Muscle of arm (tissue), 12 donors: Measurements from ENCODE around the gene PPM1M. TPM values are rescaled to one million over a fixed set of nuclear protein-coding genes. Genes with fewer than 3 reads are reported as not detected.
A peak's percentile ranks its signal among the peaks of the same experiment; 100 is the strongest.

Experiments used
- DNase-seq: peaks from one replicate; pipeline ENCODE4 v3.0.0-alpha.2; 2013
- polyA plus RNA-seq, 12 donors: library from polyadenylated mRNA; unstranded; fragments of 120-200 nt; gene quantifications; one replicate each; pipeline ENCODE4 v1.2.1, GENCODE V29; 2013; ENCODE audit not compliant: insufficient read length in 12 of 12

PPM1M gene
- polyA plus RNA-seq, 12 donors: 11.7 to 20.1 (median 14.4) TPM; not detected in 2

GRCh38 chr3:52229656-52230055 is 15.9 kb upstream of the PPM1M start:
- no peak for DNase-seq

- DNase-seq: no peak
These were observed 15.1 kb upstream of the PPM1M start for GRCh38 chr3:52230461-52230860.

- DNase-seq: no peak
These were observed 14.6 kb upstream of the PPM1M start for GRCh38 chr3:52230889-52231499.

GRCh38 chr3:52231502-52232278 is 13.9 kb upstream of the PPM1M start:
- no peak for DNase-seq

- DNase-seq: no peak
These were observed 13.1 kb upstream of the PPM1M start for GRCh38 chr3:52232279-52233107.

GRCh38 chr3:52233108-52233591 is 12.4 kb upstream of the PPM1M start:
- no peak for DNase-seq

DNA sequence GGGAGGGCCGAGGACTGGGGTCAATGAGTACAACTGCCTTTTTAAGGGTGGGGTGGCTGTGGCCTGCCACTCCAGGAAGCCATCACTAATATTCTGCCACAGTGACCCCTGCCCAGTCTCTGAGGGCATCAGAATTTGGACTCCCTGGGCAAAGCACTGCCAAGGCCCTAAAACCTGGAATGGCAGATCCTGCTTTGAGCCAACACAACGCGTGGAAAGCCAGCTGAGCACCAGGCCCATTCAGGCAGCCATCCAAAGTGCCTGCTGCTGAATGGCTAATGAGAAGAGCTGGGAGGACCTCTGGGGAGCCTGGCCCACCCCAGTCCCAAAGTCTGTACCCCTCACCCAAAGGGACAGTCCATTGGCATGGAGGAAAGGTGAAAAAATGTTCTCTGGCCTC is 11.6 kb upstream of the PPM1M start:
- no peak for DNase-seq

GRCh38 chr3:52234516-52235447 is 10.8 kb upstream of the PPM1M start:
- DNase-seq: no peak

GRCh38 chr3:52236424-52236886 is 9.1 kb upstream of the PPM1M start:
- DNase-seq: no peak

DNA sequence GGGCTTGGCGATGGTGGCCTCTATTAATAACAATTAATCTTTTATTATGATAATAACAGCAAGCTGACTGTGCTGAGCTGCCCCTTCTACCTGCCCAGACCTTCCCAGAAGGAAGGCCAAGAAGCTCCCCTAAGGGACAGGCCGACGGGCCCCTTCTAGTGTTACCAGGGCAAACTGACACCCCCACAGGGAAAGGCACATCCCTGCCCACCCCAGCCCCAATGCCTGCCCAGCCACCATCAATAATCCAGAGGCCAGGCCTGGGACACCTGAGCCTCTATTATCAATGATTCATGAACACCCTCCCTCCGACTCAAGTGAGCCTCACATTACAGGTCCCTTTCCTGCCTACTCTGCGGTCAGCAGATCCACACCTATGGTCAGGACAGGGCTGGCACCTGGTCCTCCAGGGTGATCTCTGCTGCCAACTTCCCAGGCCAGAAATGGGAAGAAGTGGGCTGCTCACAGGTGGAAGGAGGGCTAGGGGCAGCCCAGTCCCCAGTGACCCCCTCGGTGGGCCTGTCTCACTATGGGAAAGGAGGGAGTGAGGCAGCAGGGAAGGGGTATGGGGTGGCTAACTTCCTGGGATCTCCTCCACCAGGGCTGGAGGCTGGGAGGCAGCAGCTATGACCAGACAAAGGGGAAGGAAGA is 8.4 kb upstream of the PPM1M start:
- no peak for DNase-seq

DNA sequence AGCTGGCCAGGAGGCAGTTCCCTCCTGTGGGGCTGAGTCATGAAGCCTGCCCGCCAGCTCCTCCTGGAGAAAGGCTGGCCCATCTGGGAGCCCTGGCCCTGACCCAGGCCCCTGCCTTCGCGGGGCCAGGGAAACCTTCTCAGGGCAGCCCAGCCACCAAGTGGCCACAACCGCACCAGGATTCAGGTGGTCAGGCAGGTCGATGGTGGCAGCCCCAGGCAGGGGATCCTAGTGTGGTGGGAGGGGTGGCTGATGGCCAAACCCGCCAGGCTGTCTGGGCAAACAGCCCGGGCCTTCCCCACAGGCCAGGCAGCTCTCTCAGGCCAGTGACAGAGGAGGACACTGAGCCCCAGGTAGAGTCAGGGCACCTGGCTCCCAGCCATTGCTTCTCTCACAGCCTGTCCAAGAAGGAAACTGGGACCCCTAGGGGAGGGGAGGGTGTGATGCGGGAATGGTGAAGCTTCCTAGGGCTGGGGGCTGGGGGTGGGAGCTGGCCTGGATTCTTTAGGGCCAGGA is 7.8 kb upstream of the PPM1M start:
- DNase-seq: no peak

- no peak for DNase-seq
These were observed 7.3 kb upstream of the PPM1M start for GRCh38 chr3:52238193-52238760.

DNA sequence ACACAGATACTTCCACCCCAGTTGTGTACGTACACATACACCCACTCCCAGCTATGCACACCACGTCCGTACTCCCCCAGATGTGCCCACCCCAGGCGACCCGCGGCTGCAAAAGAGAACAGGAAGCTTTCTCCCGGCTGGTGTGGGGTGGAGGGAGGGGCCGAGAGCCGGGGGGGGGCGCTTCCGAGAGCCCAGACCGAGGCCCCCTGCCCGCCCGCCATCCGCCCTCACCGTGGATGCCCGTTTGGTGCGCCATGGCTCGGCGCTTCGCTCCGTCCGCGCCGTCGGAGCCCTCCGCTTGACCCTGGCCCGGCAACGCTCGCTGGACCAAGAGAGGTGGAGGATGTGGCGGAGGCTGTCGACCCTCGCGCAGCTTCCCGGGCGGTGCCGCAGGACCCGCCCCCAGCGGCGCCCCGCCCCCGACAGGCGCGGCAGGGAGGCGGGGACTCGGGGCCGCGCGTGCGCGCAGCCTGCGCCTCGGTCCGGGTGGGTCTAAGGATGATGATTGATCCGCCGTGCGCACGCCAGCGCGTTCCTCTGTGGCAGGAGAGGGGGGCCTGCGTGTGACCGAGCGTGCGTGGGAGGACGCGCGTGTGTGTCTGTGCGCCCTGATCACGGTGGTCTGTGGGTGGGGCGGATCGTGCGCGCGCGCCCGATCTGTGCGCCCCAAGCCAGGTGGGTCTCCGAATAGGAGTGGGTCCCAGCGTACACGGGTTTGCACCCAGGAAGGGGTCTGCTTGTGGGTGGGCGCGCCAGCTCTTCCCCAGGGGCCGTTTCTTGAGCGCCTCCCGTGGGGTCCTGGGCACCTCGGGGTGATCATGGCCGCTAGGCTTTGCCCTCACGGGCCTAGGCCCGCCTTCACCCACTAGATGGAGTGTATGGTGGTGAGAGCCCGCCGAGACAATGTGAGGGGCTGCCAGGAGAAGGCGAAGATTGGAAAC is 6.5 kb upstream of the PPM1M start, which contains the start of gene TWF2:
TWF2 (minus strand) TSS at position 398 of the 941 bp plus-strand sequence; CDS start at position 256, 142 bp downstream.
- DNase-seq: peak; percentile 80

DNA sequence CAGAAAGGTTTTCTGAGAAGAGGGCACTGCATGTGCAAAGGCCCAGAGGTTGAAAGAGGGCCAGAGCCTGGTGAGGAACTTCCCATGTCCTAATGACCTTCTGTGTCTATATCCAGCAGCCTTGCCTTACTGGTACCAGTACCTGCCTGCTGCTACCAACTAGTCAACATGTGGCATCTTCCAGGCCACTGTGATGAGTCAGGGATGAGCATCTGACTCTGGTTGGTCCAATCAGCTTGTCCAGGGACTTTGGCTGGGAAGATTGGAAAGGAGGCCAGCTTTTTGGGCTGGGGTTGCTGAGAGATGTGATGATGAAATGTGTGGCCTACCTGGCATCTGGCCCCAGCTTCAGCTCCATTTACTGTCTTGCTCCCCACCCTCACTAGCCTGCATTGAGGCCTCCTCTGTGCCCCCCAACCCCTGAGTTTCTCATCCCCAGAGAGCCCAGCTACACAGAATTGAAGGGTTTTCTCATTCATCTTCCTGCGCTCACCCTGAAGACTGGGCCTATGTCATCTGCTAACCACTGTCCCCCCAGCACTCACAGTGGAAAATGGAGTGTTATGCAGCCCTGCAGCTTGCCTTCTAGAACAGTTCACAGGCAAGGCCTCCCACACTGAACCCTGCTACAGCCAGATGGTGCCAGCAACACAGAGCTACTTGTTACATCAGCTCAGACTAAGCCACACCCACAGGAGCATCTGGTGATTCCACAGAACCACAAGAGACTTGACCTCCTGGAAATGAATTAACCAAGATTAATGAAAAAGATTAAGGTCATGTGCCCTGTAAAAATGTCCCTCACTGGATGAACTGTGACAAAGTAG is 5.3 kb upstream of the PPM1M start:
- DNase-seq: no peak

GRCh38 chr3:52240886-52241370 is 4.6 kb upstream of the PPM1M start:
- no peak for DNase-seq

GRCh38 chr3:52242039-52242438 is 3.5 kb upstream of the PPM1M start:
- no peak for DNase-seq

GRCh38 chr3:52243791-52244628 is 1.5 kb upstream of the PPM1M start:
- no peak for DNase-seq
